Measurements from ENCODE around the gene CRACDL. TPM values are rescaled to one million over a fixed set of nuclear protein-coding genes. Genes with fewer than 3 reads are reported as not detected.
A peak's percentile ranks its signal among the peaks of the same experiment; 100 is the strongest.

The CRACDL gene
- total and polyA plus RNA-seq, 3 experiments from 2014 or later, result 0.22 to 1.2 (median 0.27) TPM

GRCh38 chr2:98898423-98898841, 37.6 kb downstream of the CRACDL start:
- H3K27me3 Mint-ChIP-seq, result peaks cover 4 to 5% of the 10 kb centered on the region in 2 donors
- DNase-seq, result no peak
- H3K4me1 ChIP-seq (ENCODE audit: insufficient read depth, low read length), result no peaks in the 10 kb centered on the region
- POLR2A ChIA-PET, result no interaction called here
- H3K27me3 ChIP-seq (ENCODE audit: insufficient read depth, low read length, poor library complexity, severe bottlenecking), result no peaks in the 10 kb centered on the region
- no peak overlapping the region for H3K27ac Mint-ChIP-seq
- peaks cover 0 to 3% (median 0%) of the 10 kb centered on the region in 3 donors for H3K36me3 Mint-ChIP-seq
- H3K36me3 ChIP-seq (ENCODE audit: insufficient read depth, low read length), result no peaks in the 10 kb centered on the region
- no peaks in the 10 kb centered on the region for H3K4me1 Mint-ChIP-seq
- CTCF ChIA-PET, result no interaction called here
- no peaks in the 10 kb centered on the region for H3K9me3 Mint-ChIP-seq
- no peaks in the 10 kb centered on the region for H3K9me3 ChIP-seq (ENCODE audit: low read length)
- no peak overlapping the region for H3K27ac ChIP-seq (ENCODE audit: low read depth, low read length)
- H3K4me3 ChIP-seq (ENCODE audit: low read length), result no peak overlapping the region
- no peak overlapping the region for H3K4me3 Mint-ChIP-seq

DNA sequence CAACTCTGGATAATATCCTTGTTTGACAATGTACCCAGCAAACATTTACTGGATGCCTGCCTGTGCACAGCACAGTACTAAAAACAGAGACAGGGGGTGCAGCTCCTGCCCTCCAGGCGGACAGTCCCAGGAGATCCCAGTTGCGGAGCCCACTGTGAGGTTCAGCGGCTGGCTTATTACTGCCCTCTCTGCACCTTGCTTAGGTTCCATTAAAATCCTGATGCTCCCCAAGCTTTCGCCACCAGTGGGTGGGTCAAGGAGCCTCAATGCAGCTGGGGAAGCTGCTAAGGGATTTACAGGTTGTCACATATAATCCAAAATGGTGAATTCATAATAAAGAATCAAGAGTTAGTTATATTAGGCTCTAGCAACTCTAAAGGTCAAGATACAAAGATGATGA, 38.3 kb downstream of the CRACDL start:
- Mint-ChIP-seq H3K27ac (no peak overlapping the region), H3K4me1 (no peaks in the 10 kb centered on the region), H3K36me3 (peaks cover 0 to 3% (median 0%) of the 10 kb centered on the region in 3 donors), H3K9me3 (no peaks in the 10 kb centered on the region), H3K4me3 (no peak overlapping the region), H3K27me3 (peaks cover 4 to 5% of the 10 kb centered on the region in 2 donors)
- no peak overlapping the region for H3K4me3 ChIP-seq (ENCODE audit: low read length)
- H3K4me1 ChIP-seq (ENCODE audit: insufficient read depth, low read length), result no peaks in the 10 kb centered on the region
- ChIA-PET CTCF (no interaction called here), POLR2A (no interaction called here)
- no peak overlapping the region for H3K27ac ChIP-seq (ENCODE audit: low read depth, low read length)
- DNase-seq, result no peak
- no peaks in the 10 kb centered on the region for H3K27me3 ChIP-seq (ENCODE audit: insufficient read depth, low read length, poor library complexity, severe bottlenecking)
- H3K9me3 ChIP-seq (ENCODE audit: low read length), result no peaks in the 10 kb centered on the region
- H3K36me3 ChIP-seq (ENCODE audit: insufficient read depth, low read length), result no peaks in the 10 kb centered on the region

DNA sequence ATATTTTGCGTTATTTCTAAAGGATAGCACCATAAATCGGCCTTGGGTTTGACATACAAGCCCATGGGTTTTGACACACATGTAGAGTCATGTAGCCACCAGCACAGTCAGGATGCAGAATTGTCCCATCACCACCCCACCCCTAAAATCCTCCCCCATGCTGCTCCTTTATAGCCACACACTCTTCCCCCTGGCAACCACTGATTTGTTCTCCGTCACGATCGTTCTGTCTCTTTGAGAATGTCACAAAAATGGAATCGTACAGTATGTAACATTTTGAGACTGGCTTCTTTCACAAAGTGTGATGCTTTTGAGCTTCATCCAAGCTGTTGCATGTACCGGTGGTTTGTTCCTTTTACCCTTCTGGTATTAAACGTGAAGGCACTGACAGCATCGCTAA, 39.1 kb downstream of the CRACDL start:
- DNase-seq, result no peak
- Histone ChIP-seq H3K27ac (ENCODE audit: low read depth, low read length) (no peak overlapping the region), H3K27me3 (ENCODE audit: insufficient read depth, low read length, poor library complexity, severe bottlenecking) (no peaks in the 10 kb centered on the region), H3K36me3 (ENCODE audit: insufficient read depth, low read length) (no peaks in the 10 kb centered on the region), H3K4me1 (ENCODE audit: insufficient read depth, low read length) (no peaks in the 10 kb centered on the region), H3K9me3 (ENCODE audit: low read length) (no peaks in the 10 kb centered on the region), H3K4me3 (ENCODE audit: low read length) (no peak overlapping the region)
- H3K27me3 Mint-ChIP-seq, result peaks cover 4 to 5% of the 10 kb centered on the region in 2 donors
- H3K4me3 Mint-ChIP-seq, result no peak overlapping the region
- no peaks in the 10 kb centered on the region for H3K4me1 Mint-ChIP-seq
- CTCF ChIA-PET, result no interaction called here
- H3K36me3 Mint-ChIP-seq, result peaks cover 0 to 3% (median 0%) of the 10 kb centered on the region in 3 donors
- POLR2A ChIA-PET, result no interaction called here
- H3K9me3 Mint-ChIP-seq, result no peaks in the 10 kb centered on the region
- peak overlapping the region in 1 of 8 donors; percentile 87 for H3K27ac Mint-ChIP-seq

- H3K4me1 Mint-ChIP-seq, result no peaks in the 10 kb centered on the region
These were observed 39.6 kb downstream of the CRACDL start for GRCh38 chr2:98896416-98896815.

DNA sequence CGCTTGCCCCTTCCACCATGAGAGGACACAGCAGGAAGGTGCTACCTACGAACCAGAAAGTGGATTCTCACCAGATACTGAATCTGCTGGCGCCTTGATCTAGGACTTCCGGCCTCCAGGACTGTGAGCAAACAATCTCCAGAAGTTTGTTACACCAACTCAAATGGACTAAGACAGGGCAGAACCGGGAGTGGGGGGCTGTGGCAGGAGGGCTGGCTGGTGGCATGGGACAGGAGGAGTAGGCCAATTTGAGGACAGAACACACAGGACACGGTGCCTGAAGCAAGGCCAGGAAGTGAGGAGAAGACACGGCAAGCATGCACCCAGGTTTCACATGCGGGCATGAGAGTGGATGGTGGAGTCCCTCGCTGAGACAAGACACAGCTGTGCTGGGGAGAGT, 40.1 kb downstream of the CRACDL start:
- Mint-ChIP-seq H3K4me3 (no peak overlapping the region), H3K9me3 (no peaks in the 10 kb centered on the region), H3K36me3 (peaks cover 0 to 3% (median 0%) of the 10 kb centered on the region in 3 donors)

More at GRCh38 chr2:98896416-98896815, 39.6 kb downstream of the CRACDL start:
- H3K4me3 Mint-ChIP-seq, result no peak overlapping the region
- ChIA-PET POLR2A (no interaction called here), CTCF (no interaction called here)
- peaks cover 0 to 3% (median 0%) of the 10 kb centered on the region in 3 donors for H3K36me3 Mint-ChIP-seq
- H3K36me3 ChIP-seq (ENCODE audit: insufficient read depth, low read length), result no peaks in the 10 kb centered on the region
- H3K27me3 Mint-ChIP-seq, result peaks cover 4 to 5% of the 10 kb centered on the region in 2 donors
- no peak for DNase-seq
- no peaks in the 10 kb centered on the region for H3K27me3 ChIP-seq (ENCODE audit: insufficient read depth, low read length, poor library complexity, severe bottlenecking)
- no peaks in the 10 kb centered on the region for H3K9me3 Mint-ChIP-seq
- peak overlapping the region in 1 of 8 donors; percentile 87 for H3K27ac Mint-ChIP-seq
- no peak overlapping the region for H3K27ac ChIP-seq (ENCODE audit: low read depth, low read length)
- no peak overlapping the region for H3K4me3 ChIP-seq (ENCODE audit: low read length)
- H3K9me3 ChIP-seq (ENCODE audit: low read length), result no peaks in the 10 kb centered on the region
- no peaks in the 10 kb centered on the region for H3K4me1 ChIP-seq (ENCODE audit: insufficient read depth, low read length)

DNA sequence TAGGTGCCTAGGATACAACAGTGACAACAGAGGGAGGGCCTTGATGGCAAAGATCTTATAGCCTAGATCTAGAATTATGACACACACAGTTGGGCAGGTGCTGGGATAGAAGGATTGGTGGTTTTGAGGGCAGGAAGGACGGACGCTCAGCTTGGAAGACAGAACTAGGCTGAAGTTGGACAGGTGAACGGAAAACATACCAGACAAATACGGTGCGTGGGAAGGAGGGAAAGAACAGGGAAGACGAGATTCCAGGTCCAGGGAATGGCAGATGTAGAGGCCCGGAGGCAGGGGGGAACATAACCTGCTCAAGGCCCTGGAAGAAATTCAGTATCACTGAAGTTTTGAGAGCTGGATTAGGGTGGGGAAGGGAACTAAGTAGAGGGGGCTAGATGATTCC, 40.8 kb downstream of the CRACDL start:
- no peaks in the 10 kb centered on the region for H3K27me3 ChIP-seq (ENCODE audit: insufficient read depth, low read length, poor library complexity, severe bottlenecking)
- no peaks in the 10 kb centered on the region for H3K4me1 Mint-ChIP-seq
- CTCF ChIA-PET, result no interaction called here
- H3K4me3 ChIP-seq (ENCODE audit: low read length), result no peak overlapping the region
- no peaks in the 10 kb centered on the region for H3K9me3 Mint-ChIP-seq
- H3K36me3 Mint-ChIP-seq, result peaks cover 0 to 3% (median 0%) of the 10 kb centered on the region in 3 donors
- POLR2A ChIA-PET, result no interaction called here
- H3K4me1 ChIP-seq (ENCODE audit: insufficient read depth, low read length), result no peaks in the 10 kb centered on the region
- no peak overlapping the region for H3K4me3 Mint-ChIP-seq
- H3K27ac ChIP-seq (ENCODE audit: low read depth, low read length), result no peak overlapping the region
- H3K9me3 ChIP-seq (ENCODE audit: low read length), result no peaks in the 10 kb centered on the region
- H3K27ac Mint-ChIP-seq, result peak overlapping the region in 1 of 8 donors; percentile 11
- DNase-seq, result no peak
- no peaks in the 10 kb centered on the region for H3K36me3 ChIP-seq (ENCODE audit: insufficient read depth, low read length)
- H3K27me3 Mint-ChIP-seq, result peaks cover 5 to 6% of the 10 kb centered on the region in 2 donors

More for the DNA sequence above, 40.1 kb downstream of the CRACDL start:
- ChIA-PET POLR2A (no interaction called here), CTCF (no interaction called here)
- H3K36me3 ChIP-seq (ENCODE audit: insufficient read depth, low read length), result no peaks in the 10 kb centered on the region
- H3K27ac ChIP-seq (ENCODE audit: low read depth, low read length), result no peak overlapping the region
- H3K4me1 Mint-ChIP-seq, result no peaks in the 10 kb centered on the region
- H3K27me3 ChIP-seq (ENCODE audit: insufficient read depth, low read length, poor library complexity, severe bottlenecking), result no peaks in the 10 kb centered on the region
- no peak overlapping the region for H3K4me3 ChIP-seq (ENCODE audit: low read length)
- H3K9me3 ChIP-seq (ENCODE audit: low read length), result no peaks in the 10 kb centered on the region
- H3K4me1 ChIP-seq (ENCODE audit: insufficient read depth, low read length), result no peaks in the 10 kb centered on the region
- peak overlapping the region in 1 of 8 donors; percentile 71 for H3K27ac Mint-ChIP-seq
- DNase-seq, result no peak
- H3K27me3 Mint-ChIP-seq, result peaks cover 4 to 5% of the 10 kb centered on the region in 2 donors

GRCh38 chr2:98894331-98895000, 41.6 kb downstream of the CRACDL start:
- no peak overlapping the region for H3K4me3 ChIP-seq (ENCODE audit: low read length)
- no peak for DNase-seq
- ChIA-PET POLR2A (no interaction called here), CTCF (no interaction called here)
- peaks cover 0 to 3% (median 0%) of the 10 kb centered on the region in 3 donors for H3K36me3 Mint-ChIP-seq
- H3K9me3 ChIP-seq (ENCODE audit: low read length), result no peaks in the 10 kb centered on the region
- no peaks in the 10 kb centered on the region for H3K27me3 ChIP-seq (ENCODE audit: insufficient read depth, low read length, poor library complexity, severe bottlenecking)
- no peaks in the 10 kb centered on the region for H3K36me3 ChIP-seq (ENCODE audit: insufficient read depth, low read length)
- no peaks in the 10 kb centered on the region for H3K4me1 ChIP-seq (ENCODE audit: insufficient read depth, low read length)
- no peak overlapping the region for H3K4me3 Mint-ChIP-seq
- H3K27ac ChIP-seq (ENCODE audit: low read depth, low read length), result no peak overlapping the region
- no peak overlapping the region for H3K27ac Mint-ChIP-seq
- peaks cover 5 to 10% of the 10 kb centered on the region in 2 donors for H3K27me3 Mint-ChIP-seq
- no peaks in the 10 kb centered on the region for H3K4me1 Mint-ChIP-seq
- H3K9me3 Mint-ChIP-seq, result peaks cover 0 to 3% (median 0%) of the 10 kb centered on the region in 5 donors

- ChIA-PET POLR2A (no interaction called here), CTCF (no interaction called here)
- Mint-ChIP-seq H3K27ac (no peak overlapping the region), H3K4me1 (no peaks in the 10 kb centered on the region), H3K27me3 (peaks cover 5 to 10% of the 10 kb centered on the region in 2 donors), H3K9me3 (peaks cover 0 to 4% (median 3%) of the 10 kb centered on the region in 5 donors), H3K4me3 (peak overlapping the region in 1 of 7 donors; percentile 13), H3K36me3 (no peaks in the 10 kb centered on the region)
- no peaks in the 10 kb centered on the region for H3K9me3 ChIP-seq (ENCODE audit: low read length)
- no peaks in the 10 kb centered on the region for H3K27me3 ChIP-seq (ENCODE audit: insufficient read depth, low read length, poor library complexity, severe bottlenecking)
- no peaks in the 10 kb centered on the region for H3K36me3 ChIP-seq (ENCODE audit: insufficient read depth, low read length)
- no peak overlapping the region for H3K4me3 ChIP-seq (ENCODE audit: low read length)
- H3K4me1 ChIP-seq (ENCODE audit: insufficient read depth, low read length), result no peaks in the 10 kb centered on the region
- DNase-seq, result no peak
- H3K27ac ChIP-seq (ENCODE audit: low read depth, low read length), result no peak overlapping the region
These were observed 42.1 kb downstream of the CRACDL start for GRCh38 chr2:98893911-98894321.
